Liver (tissue), 3 donors: ENCODE results near the gene CES4A.

Source experiments
- FOXA1 ChIP-seq: IDR thresholded peaks from 2 replicates; pipeline ENCODE4 v1.6.1; 2016; ENCODE audit warnings: antibody characterized with exemption
- GABPA ChIP-seq, 2 donors: IDR thresholded peaks in 1 of 2; conservative IDR thresholded peaks in 1 of 2; 2 replicates each; pipeline ENCODE4 v1.6.1; 2016; ENCODE audit warnings: antibody characterized with exemption in 2 of 2, mild to moderate bottlenecking in 1 of 2, moderate library complexity in 1 of 2
- TAF1 ChIP-seq: conservative IDR thresholded peaks from 2 replicates; pipeline ENCODE4 v1.6.1; 2016; ENCODE audit warnings: antibody characterized with exemption, mild to moderate bottlenecking
- TF ChIP-seq, protein P1 (sequence below): IDR thresholded peaks from 2 replicates; pipeline ENCODE4 v1.6.1; 2016; ENCODE audit warnings: antibody characterized with exemption
- TF ChIP-seq, protein P2 (sequence below): fragments of 150-350 bp; IDR thresholded peaks from 2 replicates; pipeline ENCODE4 v1.5.1; 2017; ENCODE audit warnings: improper control_type of control experiment, low read depth, low read length; ENCODE audit not compliant: missing input control
- TF ChIP-seq, protein P3 (sequence below): IDR thresholded peaks from 2 replicates; pipeline ENCODE4 v1.6.1; 2016; ENCODE audit warnings: antibody characterized with exemption, mild to moderate bottlenecking
- donor health status: healthy.
- donor health status: healthy.

DNA sequence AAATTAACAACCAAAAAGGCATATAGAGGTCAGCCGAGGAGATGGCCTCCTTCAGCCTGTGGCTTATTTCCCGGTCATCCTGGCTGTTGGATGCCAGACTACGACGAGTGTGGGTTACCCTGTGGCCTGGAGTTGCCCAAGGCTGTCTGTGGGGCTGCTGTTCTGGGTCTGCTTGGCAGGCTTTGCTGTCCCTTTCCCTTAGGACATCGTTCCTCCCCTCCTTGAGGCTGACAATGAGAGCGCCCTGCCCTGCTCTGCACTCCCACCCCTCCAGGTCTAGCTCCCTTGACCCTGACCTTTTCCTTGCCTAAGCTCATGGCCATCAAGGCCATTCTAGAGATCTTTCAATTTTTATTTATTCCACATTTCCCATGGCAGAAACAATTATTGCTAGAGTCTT is 38.7 kb downstream of the CES4A start:
- TF ChIP-seq, protein P1, sequence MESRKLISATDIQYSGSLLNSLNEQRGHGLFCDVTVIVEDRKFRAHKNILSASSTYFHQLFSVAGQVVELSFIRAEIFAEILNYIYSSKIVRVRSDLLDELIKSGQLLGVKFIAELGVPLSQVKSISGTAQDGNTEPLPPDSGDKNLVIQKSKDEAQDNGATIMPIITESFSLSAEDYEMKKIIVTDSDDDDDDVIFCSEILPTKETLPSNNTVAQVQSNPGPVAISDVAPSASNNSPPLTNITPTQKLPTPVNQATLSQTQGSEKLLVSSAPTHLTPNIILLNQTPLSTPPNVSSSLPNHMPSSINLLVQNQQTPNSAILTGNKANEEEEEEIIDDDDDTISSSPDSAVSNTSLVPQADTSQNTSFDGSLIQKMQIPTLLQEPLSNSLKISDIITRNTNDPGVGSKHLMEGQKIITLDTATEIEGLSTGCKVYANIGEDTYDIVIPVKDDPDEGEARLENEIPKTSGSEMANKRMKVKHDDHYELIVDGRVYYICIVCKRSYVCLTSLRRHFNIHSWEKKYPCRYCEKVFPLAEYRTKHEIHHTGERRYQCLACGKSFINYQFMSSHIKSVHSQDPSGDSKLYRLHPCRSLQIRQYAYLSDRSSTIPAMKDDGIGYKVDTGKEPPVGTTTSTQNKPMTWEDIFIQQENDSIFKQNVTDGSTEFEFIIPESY, result no peak
- TF ChIP-seq, protein P2, sequence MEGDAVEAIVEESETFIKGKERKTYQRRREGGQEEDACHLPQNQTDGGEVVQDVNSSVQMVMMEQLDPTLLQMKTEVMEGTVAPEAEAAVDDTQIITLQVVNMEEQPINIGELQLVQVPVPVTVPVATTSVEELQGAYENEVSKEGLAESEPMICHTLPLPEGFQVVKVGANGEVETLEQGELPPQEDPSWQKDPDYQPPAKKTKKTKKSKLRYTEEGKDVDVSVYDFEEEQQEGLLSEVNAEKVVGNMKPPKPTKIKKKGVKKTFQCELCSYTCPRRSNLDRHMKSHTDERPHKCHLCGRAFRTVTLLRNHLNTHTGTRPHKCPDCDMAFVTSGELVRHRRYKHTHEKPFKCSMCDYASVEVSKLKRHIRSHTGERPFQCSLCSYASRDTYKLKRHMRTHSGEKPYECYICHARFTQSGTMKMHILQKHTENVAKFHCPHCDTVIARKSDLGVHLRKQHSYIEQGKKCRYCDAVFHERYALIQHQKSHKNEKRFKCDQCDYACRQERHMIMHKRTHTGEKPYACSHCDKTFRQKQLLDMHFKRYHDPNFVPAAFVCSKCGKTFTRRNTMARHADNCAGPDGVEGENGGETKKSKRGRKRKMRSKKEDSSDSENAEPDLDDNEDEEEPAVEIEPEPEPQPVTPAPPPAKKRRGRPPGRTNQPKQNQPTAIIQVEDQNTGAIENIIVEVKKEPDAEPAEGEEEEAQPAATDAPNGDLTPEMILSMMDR, result no peak
- TF ChIP-seq, protein P3, sequence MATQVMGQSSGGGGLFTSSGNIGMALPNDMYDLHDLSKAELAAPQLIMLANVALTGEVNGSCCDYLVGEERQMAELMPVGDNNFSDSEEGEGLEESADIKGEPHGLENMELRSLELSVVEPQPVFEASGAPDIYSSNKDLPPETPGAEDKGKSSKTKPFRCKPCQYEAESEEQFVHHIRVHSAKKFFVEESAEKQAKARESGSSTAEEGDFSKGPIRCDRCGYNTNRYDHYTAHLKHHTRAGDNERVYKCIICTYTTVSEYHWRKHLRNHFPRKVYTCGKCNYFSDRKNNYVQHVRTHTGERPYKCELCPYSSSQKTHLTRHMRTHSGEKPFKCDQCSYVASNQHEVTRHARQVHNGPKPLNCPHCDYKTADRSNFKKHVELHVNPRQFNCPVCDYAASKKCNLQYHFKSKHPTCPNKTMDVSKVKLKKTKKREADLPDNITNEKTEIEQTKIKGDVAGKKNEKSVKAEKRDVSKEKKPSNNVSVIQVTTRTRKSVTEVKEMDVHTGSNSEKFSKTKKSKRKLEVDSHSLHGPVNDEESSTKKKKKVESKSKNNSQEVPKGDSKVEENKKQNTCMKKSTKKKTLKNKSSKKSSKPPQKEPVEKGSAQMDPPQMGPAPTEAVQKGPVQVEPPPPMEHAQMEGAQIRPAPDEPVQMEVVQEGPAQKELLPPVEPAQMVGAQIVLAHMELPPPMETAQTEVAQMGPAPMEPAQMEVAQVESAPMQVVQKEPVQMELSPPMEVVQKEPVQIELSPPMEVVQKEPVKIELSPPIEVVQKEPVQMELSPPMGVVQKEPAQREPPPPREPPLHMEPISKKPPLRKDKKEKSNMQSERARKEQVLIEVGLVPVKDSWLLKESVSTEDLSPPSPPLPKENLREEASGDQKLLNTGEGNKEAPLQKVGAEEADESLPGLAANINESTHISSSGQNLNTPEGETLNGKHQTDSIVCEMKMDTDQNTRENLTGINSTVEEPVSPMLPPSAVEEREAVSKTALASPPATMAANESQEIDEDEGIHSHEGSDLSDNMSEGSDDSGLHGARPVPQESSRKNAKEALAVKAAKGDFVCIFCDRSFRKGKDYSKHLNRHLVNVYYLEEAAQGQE, result no peak
- TF ChIP-seq TAF1 (no peak), GABPA (IDR thresholded peaks at IDR 0.05 in 1 of 2, conservative IDR thresholded peaks at IDR 0.05 in 1 of 2) (no peak), FOXA1 (no peak)
